T-cell (primary cell): ENCODE results near the gene QTRT2. TPM values are rescaled to one million over a fixed set of nuclear protein-coding genes. Genes with fewer than 3 reads are reported as not detected.

Source experiments
- ATAC-seq, 4 experiments: fragments of 200-7000 bp in 3 of 4; fragments of 150-1000 bp in 1 of 4; cut with Tn5 transposase; replicated peaks in 1 of 4; 1 replicate in 3 of 4; 2 replicates in 1 of 4; pipeline ENCODE4 v1.10.0; 2021; ENCODE audit warnings: moderate library complexity in 3 of 4, mild to moderate bottlenecking in 2 of 4, moderate number of reproducible peaks in 1 of 4
- CTCF ChIA-PET, 2 donors: fragments of 300-600 bp; sonication (Branson Sonifier 250); formaldehyde crosslinking; loops; one replicate each; lab custom pipeline; 2022; ENCODE audit warnings: antibody characterized with exemption in 2 of 2; lab: Charles Lee
- POLR2A ChIA-PET, 2 donors: fragments of 300-600 bp; sonication (Branson Sonifier 250); formaldehyde crosslinking; loops; one replicate each; lab custom pipeline; 2022; ENCODE audit warnings: antibody characterized with exemption in 2 of 2; lab: Charles Lee
- DNase-seq, 35 experiments: peaks; one replicate each; pipeline versions ENCODE4 v3.0.0 to v3.0.0-alpha.2; 2013 to 2023
- H3K27ac ChIP-seq: one replicate; pipeline ENCODE4 v1.5.1; 2013; ENCODE audit warnings: low read length
- H3K27me3 ChIP-seq, 2 experiments: replicated peaks in 1 of 2; 1 replicate in 1 of 2; 2 replicates in 1 of 2; pipeline versions ENCODE4 v1.6.1 to v1.7.0; 2013; ENCODE audit warnings: low read length in 1 of 2, mixed read lengths in 1 of 2; ENCODE audit not compliant: control insufficient read depth in 2 of 2, insufficient read depth in 2 of 2; ENCODE audit errors: extremely low read depth in 1 of 2
- H3K36me3 ChIP-seq, 2 donors: 1 replicate in 1 of 2; 2 replicates in 1 of 2; pipeline versions ENCODE4 v1.6.1 to v1.7.0; 2013; ENCODE audit warnings: low read length in 1 of 2; ENCODE audit not compliant: control insufficient read depth in 2 of 2, insufficient read depth in 1 of 2; ENCODE audit errors: extremely low read depth in 1 of 2
- H3K4me1 ChIP-seq, 2 experiments: 1 replicate in 1 of 2; 2 replicates in 1 of 2; pipeline versions ENCODE4 v1.6.1 to v1.7.0; 2013; ENCODE audit warnings: low read length in 2 of 2, mixed read lengths in 1 of 2; ENCODE audit not compliant: insufficient read depth in 2 of 2, control insufficient read depth in 1 of 2; ENCODE audit errors: extremely low read depth in 1 of 2
- H3K4me3 ChIP-seq, 2 donors: 1 replicate in 1 of 2; 2 replicates in 1 of 2; pipeline versions ENCODE4 v1.5.1 to v1.7.0; 2013; ENCODE audit warnings: mild to moderate bottlenecking in 2 of 2, low read length in 1 of 2, moderate library complexity in 1 of 2; ENCODE audit not compliant: control insufficient read depth in 1 of 2; ENCODE audit errors: extremely low read depth in 1 of 2
- H3K9me3 ChIP-seq: 2 replicates; pipeline ENCODE4 v1.7.0; 2013
- H3K27ac Mint-ChIP-seq, 2 donors: one replicate each; pipeline ENCODE4 v1.8.0; 2020 to 2021; ENCODE audit warnings: mild to moderate bottlenecking in 2 of 2, mixed read lengths in 2 of 2
- H3K27me3 Mint-ChIP-seq, 2 donors: one replicate each; pipeline ENCODE4 v1.8.0; 2021 to 2022; ENCODE audit warnings: mixed read lengths in 2 of 2
- H3K36me3 Mint-ChIP-seq: one replicate; pipeline ENCODE4 v1.8.0; 2021; ENCODE audit warnings: mixed read lengths
- H3K4me1 Mint-ChIP-seq, 3 donors: one replicate each; pipeline ENCODE4 v1.8.0; 2020 to 2022; ENCODE audit warnings: mixed read lengths in 3 of 3, mild to moderate bottlenecking in 1 of 3
- H3K4me3 Mint-ChIP-seq, 3 donors: one replicate each; pipeline ENCODE4 v1.8.0; 2020 to 2022; ENCODE audit warnings: mild to moderate bottlenecking in 3 of 3, mixed read lengths in 3 of 3, moderate library complexity in 3 of 3
- H3K9me3 Mint-ChIP-seq, 3 donors: one replicate each; pipeline ENCODE4 v1.8.0; 2020 to 2022; ENCODE audit warnings: mixed read lengths in 3 of 3
- WGBS: methylation state at CpG from one replicate; pipeline ENCODE4 v1.1.5; 2013; ENCODE audit warnings: missing lambda C conversion rate; ENCODE audit not compliant: insufficient coverage; 5-methylcytosine and 5-hydroxymethylcytosine counted together
- total RNA-seq, 35 experiments: library from RNA in 6 of 35; stranded (reverse) in 6 of 35; fragments of 120-200 nt in 1 of 35; gene quantifications; one replicate each; pipeline versions ENCODE4 v1.2.1 to v1.2.4 and lab custom pipeline; 2013 to 2026

Gene QTRT2
- total RNA-seq, 5 donors from 2014 or later (not counting 1 experiment from before 2014, with no cell fraction given), result 24.3 to 39.1 (median 31.7) TPM

DNA sequence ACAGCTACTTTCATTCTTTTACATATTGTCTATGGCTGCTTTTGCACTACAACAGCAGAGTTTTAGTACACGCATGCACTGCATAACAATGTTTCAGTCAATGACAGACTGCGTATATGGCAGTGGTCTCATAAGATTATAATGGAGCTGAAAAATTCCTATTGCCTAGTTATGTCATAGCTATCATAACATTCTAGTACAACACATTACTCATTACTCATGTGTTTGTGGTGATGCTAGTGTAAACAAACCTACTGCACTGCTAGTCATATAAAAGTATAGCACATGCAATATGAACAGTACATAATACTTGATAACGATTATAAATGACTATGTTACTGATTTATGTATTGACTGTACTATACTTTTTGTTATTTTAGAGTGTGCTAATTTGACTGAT is 47.9 kb downstream of the QTRT2 start:
- no peaks in the 10 kb centered on the region for H3K9me3 Mint-ChIP-seq
- H3K4me3 Mint-ChIP-seq, result no peak overlapping the region
- H3K27ac ChIP-seq, result no peak overlapping the region
- no CpG with 5 or more reads among the region's 3 CpGs for WGBS
- no peaks in the 10 kb centered on the region for H3K9me3 ChIP-seq
- H3K4me1 Mint-ChIP-seq, result no peaks in the 10 kb centered on the region
- H3K36me3 Mint-ChIP-seq, result no peaks in the 10 kb centered on the region
- no peaks in the 10 kb centered on the region for H3K4me1 ChIP-seq
- POLR2A ChIA-PET, result no interaction called here
- peaks cover 9 to 14% of the 10 kb centered on the region in 2 donors for H3K27me3 Mint-ChIP-seq
- CTCF ChIA-PET, result interaction anchor here in 1 of 2 donors (0.6 kb wide), 1 partner anchor 13 kb away, joined by 3 read pairs; no protein-coding TSS in a partner anchor
- H3K4me3 ChIP-seq, result no peak overlapping the region
- DNase-seq, result no peak
- no peak overlapping the region for H3K27ac Mint-ChIP-seq
- no peaks in the 10 kb centered on the region for H3K36me3 ChIP-seq
- ATAC-seq, result no peak
- peaks cover 0 to 7% of the 10 kb centered on the region in 2 experiments for H3K27me3 ChIP-seq

DNA sequence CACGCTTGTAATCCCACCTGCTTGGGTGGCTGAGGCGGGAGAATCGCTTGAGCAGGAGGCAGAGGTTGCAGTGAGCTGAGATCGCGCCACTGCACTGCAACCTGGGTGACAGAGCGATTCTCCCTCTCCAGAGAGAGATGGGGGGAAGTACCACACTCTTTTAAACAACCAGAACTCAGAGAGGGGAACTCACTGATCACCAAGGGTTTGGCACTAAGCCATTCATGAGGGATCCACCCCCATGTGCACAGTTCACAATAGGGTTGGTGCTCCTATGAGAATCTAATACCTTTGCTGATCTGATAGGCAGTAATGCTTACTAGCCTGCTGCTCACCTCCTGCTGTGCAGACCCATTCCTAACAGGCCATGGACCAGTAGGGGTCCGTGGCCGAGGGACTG is 51.6 kb downstream of the QTRT2 start:
- Histone ChIP-seq H3K27me3 (peaks cover 0 to 7% of the 10 kb centered on the region in 2 experiments), H3K27ac (no peak overlapping the region), H3K36me3 (no peaks in the 10 kb centered on the region), H3K4me3 (no peak overlapping the region), H3K9me3 (no peaks in the 10 kb centered on the region), H3K4me1 (no peaks in the 10 kb centered on the region)
- Mint-ChIP-seq H3K27me3 (peaks cover 14 to 16% of the 10 kb centered on the region in 2 donors), H3K27ac (no peak overlapping the region), H3K4me3 (no peak overlapping the region), H3K36me3 (no peaks in the 10 kb centered on the region), H3K9me3 (no peaks in the 10 kb centered on the region), H3K4me1 (no peaks in the 10 kb centered on the region)
- ATAC-seq (no peak), DNase-seq (no peak)
- ChIA-PET POLR2A (no interaction called here), CTCF (no interaction called here)
- WGBS, result 100% methylated on average over 1 of the region's 8 CpGs

DNA sequence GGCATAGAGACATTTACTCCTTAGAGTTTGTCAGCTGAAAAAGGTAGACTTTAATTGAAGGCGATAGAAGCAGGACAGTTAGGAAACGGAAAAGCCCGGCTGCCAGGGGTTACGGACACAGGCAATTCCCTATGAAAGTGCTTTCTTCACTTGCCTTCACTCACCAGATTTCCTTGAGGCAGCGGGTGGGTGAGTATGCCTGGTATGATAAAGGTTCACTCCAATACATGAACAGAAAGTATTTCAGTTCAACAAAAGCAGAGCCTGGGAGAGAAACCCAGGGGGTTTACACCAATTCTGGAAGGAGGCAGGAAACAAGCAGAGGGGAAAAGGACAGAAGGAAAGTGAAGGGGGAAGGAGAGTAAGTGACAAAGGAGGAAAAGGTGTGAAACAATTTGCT is 53.9 kb downstream of the QTRT2 start:
- DNase-seq (no peak), ATAC-seq (no peak)
- Histone ChIP-seq H3K9me3 (no peaks in the 10 kb centered on the region), H3K36me3 (no peaks in the 10 kb centered on the region), H3K27ac (no peak overlapping the region), H3K4me3 (no peak overlapping the region), H3K4me1 (no peaks in the 10 kb centered on the region), H3K27me3 (peaks cover 0 to 4% of the 10 kb centered on the region in 2 experiments)
- no CpG with 5 or more reads among the region's 5 CpGs for WGBS
- Mint-ChIP-seq H3K27me3 (peaks cover 14% of the 10 kb centered on the region in 2 donors), H3K36me3 (no peaks in the 10 kb centered on the region), H3K9me3 (no peaks in the 10 kb centered on the region), H3K4me3 (no peak overlapping the region), H3K4me1 (no peaks in the 10 kb centered on the region), H3K27ac (no peak overlapping the region)
- ChIA-PET POLR2A (no interaction called here), CTCF (no interaction called here)

DNA sequence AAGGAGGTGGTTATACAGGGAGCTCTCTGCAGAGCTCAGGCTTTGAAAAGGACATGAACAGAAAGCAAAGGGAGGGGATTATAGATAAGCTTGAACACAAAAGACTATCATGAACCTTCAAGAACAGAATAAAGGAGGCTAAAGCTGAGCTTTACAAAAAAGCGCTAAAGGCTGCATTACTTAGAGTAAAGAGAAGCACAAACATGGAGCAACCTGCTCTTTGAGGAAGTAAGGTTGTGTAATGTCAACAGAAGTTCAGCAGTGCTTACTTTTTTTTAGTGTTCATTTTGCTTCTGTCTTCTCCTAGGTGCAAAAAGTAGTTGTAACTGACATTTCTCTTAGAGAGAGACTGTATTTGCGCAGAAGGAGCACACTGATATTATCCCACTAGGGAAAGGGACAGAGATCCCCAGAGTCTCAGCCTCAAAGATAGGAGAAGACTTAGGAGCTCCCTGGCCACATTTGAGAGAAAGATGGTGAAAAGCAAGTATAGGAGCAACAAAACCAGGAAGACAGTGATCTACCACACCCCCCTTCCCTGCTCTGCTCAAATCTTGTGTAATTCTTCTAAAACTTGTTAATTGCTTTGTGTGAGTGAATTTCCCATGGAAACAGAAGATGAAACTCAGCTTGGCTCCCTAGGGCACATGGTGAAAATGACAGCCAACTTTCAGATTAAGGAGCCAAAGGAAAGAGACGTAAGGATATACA is 54.7 kb downstream of the QTRT2 start:
- ChIA-PET POLR2A (no interaction called here), CTCF (no interaction called here)
- Mint-ChIP-seq H3K27ac (no peak overlapping the region), H3K36me3 (no peaks in the 10 kb centered on the region), H3K9me3 (no peaks in the 10 kb centered on the region), H3K4me1 (no peaks in the 10 kb centered on the region), H3K4me3 (no peak overlapping the region), H3K27me3 (peaks cover 14% of the 10 kb centered on the region in 2 donors)
- ATAC-seq, result no peak
- no peak for DNase-seq
- Histone ChIP-seq H3K9me3 (no peaks in the 10 kb centered on the region), H3K4me1 (no peaks in the 10 kb centered on the region), H3K27ac (no peak overlapping the region), H3K36me3 (no peaks in the 10 kb centered on the region), H3K27me3 (peaks cover 0 to 4% of the 10 kb centered on the region in 2 experiments), H3K4me3 (no peak overlapping the region)
- 80% methylated on average over 2 of the region's 3 CpGs for WGBS

DNA sequence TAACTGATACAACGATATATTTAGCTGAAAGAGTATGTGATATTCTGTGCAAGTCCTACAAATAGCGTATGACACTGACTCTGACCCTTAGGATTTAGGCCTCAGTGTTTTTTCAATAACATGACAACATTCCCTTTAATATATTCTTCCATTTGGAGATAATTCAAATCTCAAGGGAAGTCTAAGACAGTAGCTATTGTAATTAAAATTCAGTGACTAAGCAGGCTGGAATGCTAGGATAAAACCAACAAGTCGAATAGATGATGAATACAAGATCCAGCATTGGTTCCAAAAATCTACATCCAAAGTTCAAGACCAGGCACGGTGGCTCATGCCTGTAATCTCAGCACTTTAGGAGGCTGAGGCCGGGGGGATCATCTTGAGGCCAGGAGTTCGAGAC is 56.2 kb downstream of the QTRT2 start:
- Mint-ChIP-seq H3K36me3 (no peaks in the 10 kb centered on the region), H3K9me3 (no peaks in the 10 kb centered on the region), H3K4me1 (no peaks in the 10 kb centered on the region), H3K4me3 (no peak overlapping the region), H3K27me3 (peaks cover 10 to 14% of the 10 kb centered on the region in 2 donors), H3K27ac (no peak overlapping the region)
- ChIA-PET POLR2A (no interaction called here), CTCF (no interaction called here)
- no peak overlapping the region for H3K4me3 ChIP-seq
- peaks cover 0 to 3% of the 10 kb centered on the region in 2 experiments for H3K27me3 ChIP-seq
- no peak overlapping the region for H3K27ac ChIP-seq
- no peaks in the 10 kb centered on the region for H3K4me1 ChIP-seq
- no peak for ATAC-seq
- H3K36me3 ChIP-seq, result no peaks in the 10 kb centered on the region
- H3K9me3 ChIP-seq, result no peaks in the 10 kb centered on the region
- no peak for DNase-seq
- WGBS, result 90% methylated on average over 3 of the region's 6 CpGs

DNA sequence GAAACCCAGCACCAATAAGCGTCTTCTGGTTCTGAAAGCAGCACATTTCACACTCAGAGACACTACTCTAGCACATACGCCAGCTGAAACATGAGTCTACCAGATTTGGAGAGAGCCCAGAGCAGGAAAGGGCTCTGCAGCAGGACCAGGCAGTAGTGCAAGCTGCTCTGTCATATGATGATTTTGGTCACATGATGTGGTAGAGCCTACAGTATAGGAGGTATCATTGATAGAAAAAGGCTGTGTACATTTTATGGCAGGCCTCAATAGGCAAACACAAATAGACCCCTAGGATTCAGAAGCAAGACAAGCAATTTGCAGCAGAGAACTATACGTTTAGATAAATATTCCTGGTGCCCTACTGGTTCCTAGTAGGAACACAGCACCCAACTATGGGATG is 58.2 kb downstream of the QTRT2 start:
- no peaks in the 10 kb centered on the region for H3K27me3 ChIP-seq
- 100% methylated on average over 2 of the region's 3 CpGs for WGBS
- Mint-ChIP-seq H3K27ac (no peak overlapping the region), H3K36me3 (no peaks in the 10 kb centered on the region), H3K27me3 (peaks cover 6 to 7% of the 10 kb centered on the region in 2 donors), H3K4me1 (no peaks in the 10 kb centered on the region), H3K4me3 (no peak overlapping the region), H3K9me3 (no peaks in the 10 kb centered on the region)
- H3K27ac ChIP-seq, result no peak overlapping the region
- H3K4me1 ChIP-seq, result no peaks in the 10 kb centered on the region
- no peak for ATAC-seq
- DNase-seq, result no peak
- ChIA-PET POLR2A (no interaction called here), CTCF (no interaction called here)
- no peaks in the 10 kb centered on the region for H3K9me3 ChIP-seq
- no peak overlapping the region for H3K4me3 ChIP-seq
- no peaks in the 10 kb centered on the region for H3K36me3 ChIP-seq
